ENCODE data around the gene NMT1.

The NMT1 gene

DNA sequence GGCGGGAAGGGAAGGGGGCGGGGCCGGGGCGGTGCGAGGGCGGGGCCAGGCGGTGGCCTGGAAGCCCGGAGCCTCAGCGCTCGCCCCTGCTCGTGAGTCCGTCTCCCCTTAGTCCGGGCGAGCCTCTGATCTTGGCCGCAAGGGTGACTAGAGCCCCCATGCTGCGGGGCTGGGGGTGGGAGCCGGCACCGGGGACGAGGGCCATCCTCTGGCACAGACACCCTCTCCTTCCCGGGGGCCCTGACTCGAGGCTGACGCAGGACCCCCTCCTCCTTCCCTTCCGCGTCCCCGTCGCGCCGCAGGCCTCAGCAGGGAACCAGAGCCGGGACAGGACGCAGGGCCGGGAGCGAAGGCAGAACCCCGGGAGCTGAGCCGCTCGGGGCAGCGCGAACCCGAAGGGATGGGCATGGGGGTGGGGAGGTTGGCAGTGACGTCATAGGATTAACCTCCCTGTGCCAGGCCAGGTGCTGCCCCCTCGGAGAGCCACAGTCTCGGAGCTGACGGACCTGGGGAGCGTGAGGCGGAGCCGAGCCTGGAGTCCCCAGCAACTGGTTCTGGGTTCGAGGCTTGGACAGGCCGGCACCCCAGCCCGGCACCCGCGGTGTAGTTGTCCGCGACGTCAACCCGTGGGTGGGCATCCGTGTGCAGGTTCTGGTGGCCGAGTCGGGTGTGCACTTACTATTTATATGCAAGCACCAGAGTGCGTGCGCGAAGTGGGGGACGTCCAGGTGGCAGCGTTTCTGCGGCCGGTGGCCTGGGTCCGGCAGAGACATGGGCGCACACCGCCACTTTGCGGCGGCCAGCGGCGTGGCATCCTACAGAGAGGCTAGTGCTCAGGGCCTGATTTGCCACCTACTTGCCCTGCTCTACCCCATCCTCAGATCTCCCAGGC, 71.7 kb downstream of the NMT1 start (continued):
- TF ChIP-seq ZNF391 (tag by site-specific recombination; IDR thresholded peaks at IDR 0.05; ENCODE audit: borderline replicate concordance, low read depth) (peak; percentile 56; the same call in 1 of the 2 replicates), ZSCAN16 (tag by site-specific recombination; IDR thresholded peaks at IDR 0.05) (no peak), TRIM28 (IDR thresholded peaks at IDR 0.05; ENCODE audit: borderline replicate concordance, low read length) (no peak), SP2 (tag by site-specific recombination; IDR thresholded peaks at IDR 0.05) (peak; percentile 63), ZNF701 (tag by site-specific recombination; IDR thresholded peaks at IDR 0.05) (0 out of 2 replicates have a peak, but pooled peaks have one; percentile 59), OSR2 (tag by site-specific recombination; IDR thresholded peaks at IDR 0.05) (0 out of 2 replicates have a peak, but pooled peaks have one; percentile 12), ZNF645 (tag by site-specific recombination; IDR thresholded peaks at IDR 0.05) (no peak), PRDM1 (tag by site-specific recombination; IDR thresholded peaks at IDR 0.05) (no peak), ZNF366 (tag by site-specific recombination; conservative IDR thresholded peaks at IDR 0.05) (0 out of 2 replicates have a peak, but pooled peaks have one; percentile 40), ZNF747 (tag by site-specific recombination; IDR thresholded peaks at IDR 0.05) (no peak), ZNF416 (tag by site-specific recombination; IDR thresholded peaks at IDR 0.05) (no peak), ZNF184 (tag by site-specific recombination; IDR thresholded peaks at IDR 0.05) (no peak), ZNF311 (tag by site-specific recombination; IDR thresholded peaks at IDR 0.05; ENCODE audit: borderline replicate concordance) (no peak), ZNF202 (tag by site-specific recombination; IDR thresholded peaks at IDR 0.05; ENCODE audit: borderline replicate concordance) (no peak), ZBTB17 (tag by site-specific recombination; IDR thresholded peaks at IDR 0.05) (peak; percentile 97), ZNF175 (tag by site-specific recombination; IDR thresholded peaks at IDR 0.05) (no peak), BCL11B (tag by site-specific recombination; IDR thresholded peaks at IDR 0.05; ENCODE audit: low read depth) (peak; percentile 66), YY1 (tag by site-specific recombination; IDR thresholded peaks at IDR 0.05) (no peak), ZNF302 (tag by site-specific recombination; IDR thresholded peaks at IDR 0.05; ENCODE audit: low read depth) (no peak), ZNF239 (tag by site-specific recombination; IDR thresholded peaks at IDR 0.05) (no peak), ZNF155 (tag by site-specific recombination; IDR thresholded peaks at IDR 0.05) (no peak), BCL11A (tag by site-specific recombination; IDR thresholded peaks at IDR 0.05; ENCODE audit: low read depth) (peak; percentile 78), ZNF768 (tag by site-specific recombination; IDR thresholded peaks at IDR 0.05) (no peak), ZNF501 (tag by site-specific recombination; IDR thresholded peaks at IDR 0.05) (peak; percentile 91), ZNF354C (tag by site-specific recombination; IDR thresholded peaks at IDR 0.05; ENCODE audit: borderline replicate concordance, low read depth) (no peak), ZNF423 (tag by site-specific recombination; IDR thresholded peaks at IDR 0.05) (peak; percentile 91), ZNF792 (tag by site-specific recombination; IDR thresholded peaks at IDR 0.05) (no peak)
- TF ChIP-seq, protein P1, sequence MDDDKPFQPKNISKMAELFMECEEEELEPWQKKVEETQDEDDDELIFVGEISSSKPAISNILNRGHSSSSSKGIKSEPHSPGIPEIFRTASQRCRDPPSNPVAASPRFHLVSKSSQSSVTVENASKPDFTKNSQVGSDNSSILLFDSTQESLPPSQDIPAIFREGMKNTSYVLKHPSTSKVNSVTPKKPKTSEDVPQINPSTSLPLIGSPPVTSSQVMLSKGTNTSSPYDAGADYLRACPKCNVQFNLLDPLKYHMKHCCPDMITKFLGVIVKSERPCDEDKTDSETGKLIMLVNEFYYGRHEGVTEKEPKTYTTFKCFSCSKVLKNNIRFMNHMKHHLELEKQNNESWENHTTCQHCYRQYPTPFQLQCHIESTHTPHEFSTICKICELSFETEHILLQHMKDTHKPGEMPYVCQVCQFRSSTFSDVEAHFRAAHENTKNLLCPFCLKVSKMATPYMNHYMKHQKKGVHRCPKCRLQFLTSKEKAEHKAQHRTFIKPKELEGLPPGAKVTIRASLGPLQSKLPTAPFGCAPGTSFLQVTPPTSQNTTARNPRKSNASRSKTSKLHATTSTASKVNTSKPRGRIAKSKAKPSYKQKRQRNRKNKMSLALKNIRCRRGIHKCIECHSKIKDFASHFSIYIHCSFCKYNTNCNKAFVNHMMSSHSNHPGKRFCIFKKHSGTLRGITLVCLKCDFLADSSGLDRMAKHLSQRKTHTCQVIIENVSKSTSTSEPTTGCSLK (tag by site-specific recombination; IDR thresholded peaks at IDR 0.05): no peak
- TF ChIP-seq, protein P2, sequence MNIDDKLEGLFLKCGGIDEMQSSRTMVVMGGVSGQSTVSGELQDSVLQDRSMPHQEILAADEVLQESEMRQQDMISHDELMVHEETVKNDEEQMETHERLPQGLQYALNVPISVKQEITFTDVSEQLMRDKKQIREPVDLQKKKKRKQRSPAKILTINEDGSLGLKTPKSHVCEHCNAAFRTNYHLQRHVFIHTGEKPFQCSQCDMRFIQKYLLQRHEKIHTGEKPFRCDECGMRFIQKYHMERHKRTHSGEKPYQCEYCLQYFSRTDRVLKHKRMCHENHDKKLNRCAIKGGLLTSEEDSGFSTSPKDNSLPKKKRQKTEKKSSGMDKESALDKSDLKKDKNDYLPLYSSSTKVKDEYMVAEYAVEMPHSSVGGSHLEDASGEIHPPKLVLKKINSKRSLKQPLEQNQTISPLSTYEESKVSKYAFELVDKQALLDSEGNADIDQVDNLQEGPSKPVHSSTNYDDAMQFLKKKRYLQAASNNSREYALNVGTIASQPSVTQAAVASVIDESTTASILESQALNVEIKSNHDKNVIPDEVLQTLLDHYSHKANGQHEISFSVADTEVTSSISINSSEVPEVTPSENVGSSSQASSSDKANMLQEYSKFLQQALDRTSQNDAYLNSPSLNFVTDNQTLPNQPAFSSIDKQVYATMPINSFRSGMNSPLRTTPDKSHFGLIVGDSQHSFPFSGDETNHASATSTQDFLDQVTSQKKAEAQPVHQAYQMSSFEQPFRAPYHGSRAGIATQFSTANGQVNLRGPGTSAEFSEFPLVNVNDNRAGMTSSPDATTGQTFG (tag by site-specific recombination; IDR thresholded peaks at IDR 0.05; ENCODE audit: borderline replicate concordance): no peak
- TF ChIP-seq, protein P3, sequence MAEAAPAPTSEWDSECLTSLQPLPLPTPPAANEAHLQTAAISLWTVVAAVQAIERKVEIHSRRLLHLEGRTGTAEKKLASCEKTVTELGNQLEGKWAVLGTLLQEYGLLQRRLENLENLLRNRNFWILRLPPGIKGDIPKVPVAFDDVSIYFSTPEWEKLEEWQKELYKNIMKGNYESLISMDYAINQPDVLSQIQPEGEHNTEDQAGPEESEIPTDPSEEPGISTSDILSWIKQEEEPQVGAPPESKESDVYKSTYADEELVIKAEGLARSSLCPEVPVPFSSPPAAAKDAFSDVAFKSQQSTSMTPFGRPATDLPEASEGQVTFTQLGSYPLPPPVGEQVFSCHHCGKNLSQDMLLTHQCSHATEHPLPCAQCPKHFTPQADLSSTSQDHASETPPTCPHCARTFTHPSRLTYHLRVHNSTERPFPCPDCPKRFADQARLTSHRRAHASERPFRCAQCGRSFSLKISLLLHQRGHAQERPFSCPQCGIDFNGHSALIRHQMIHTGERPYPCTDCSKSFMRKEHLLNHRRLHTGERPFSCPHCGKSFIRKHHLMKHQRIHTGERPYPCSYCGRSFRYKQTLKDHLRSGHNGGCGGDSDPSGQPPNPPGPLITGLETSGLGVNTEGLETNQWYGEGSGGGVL (tag by site-specific recombination; IDR thresholded peaks at IDR 0.05): peak; percentile 86
- TF ChIP-seq, protein P4, sequence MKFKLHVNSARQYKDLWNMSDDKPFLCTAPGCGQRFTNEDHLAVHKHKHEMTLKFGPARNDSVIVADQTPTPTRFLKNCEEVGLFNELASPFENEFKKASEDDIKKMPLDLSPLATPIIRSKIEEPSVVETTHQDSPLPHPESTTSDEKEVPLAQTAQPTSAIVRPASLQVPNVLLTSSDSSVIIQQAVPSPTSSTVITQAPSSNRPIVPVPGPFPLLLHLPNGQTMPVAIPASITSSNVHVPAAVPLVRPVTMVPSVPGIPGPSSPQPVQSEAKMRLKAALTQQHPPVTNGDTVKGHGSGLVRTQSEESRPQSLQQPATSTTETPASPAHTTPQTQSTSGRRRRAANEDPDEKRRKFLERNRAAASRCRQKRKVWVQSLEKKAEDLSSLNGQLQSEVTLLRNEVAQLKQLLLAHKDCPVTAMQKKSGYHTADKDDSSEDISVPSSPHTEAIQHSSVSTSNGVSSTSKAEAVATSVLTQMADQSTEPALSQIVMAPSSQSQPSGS (tag by site-specific recombination; IDR thresholded peaks at IDR 0.05; ENCODE audit: low read depth): peak; percentile 99

Measured in HEK293 (cell line).